HepG2 (cell line): ENCODE measurements around the gene RBM34. TPM values are rescaled to one million over a fixed set of nuclear protein-coding genes. Genes with fewer than 3 reads are reported as not detected.

Source experiments
- ATAC-seq: fragments of 200-7000 bp; cut with Tn5 transposase; 3 replicates; pipeline ENCODE4 v1.9.1; 2020; ENCODE audit warnings: mild to moderate bottlenecking, moderate library complexity
- BruUV-seq: library from RNA; stranded (reverse); fragments of 400-500 nt; replicated peaks from 2 replicates; lab custom pipeline; 2021; lab: Mats Ljungman, UMichigan
- CTCF ChIA-PET: fragments of 300-600 bp; formaldehyde crosslinking; extraction: SDS; loops from one replicate; lab custom pipeline; 2021; ENCODE audit warnings: low total read pairs, inconsistent platforms, low intra/inter-chr PET ratio; lab: Yijun Ruan, JAX
- POLR2A ChIA-PET: fragments of 350-600 bp; sonication (Branson Sonifier 250); formaldehyde crosslinking; loops from one replicate; lab custom pipeline; 2020; ENCODE audit warnings: antibody characterized with exemption, inconsistent platforms; lab: Yijun Ruan, JAX
- DNase-seq: peaks from one replicate; pipeline ENCODE4 v3.0.0-alpha.2; 2015; ENCODE audit warnings: low spot score
- FAIRE-seq: peaks from 3 replicates; lab custom pipeline; 2011; peaks lifted over from hg19 to GRCh38; lab: Jason Lieb, UNC
- H2AFZ ChIP-seq: one replicate; pipeline ENCODE4 v1.6.1; 2011; ENCODE audit warnings: low read length, inconsistent platforms
- H3K27ac ChIP-seq: fragments of 300-600 bp; 3 replicates; pipeline ENCODE4 v1.8.0; 2011; ENCODE audit warnings: mixed run types, mild to moderate bottlenecking, mixed read lengths, low read length, inconsistent platforms; ENCODE audit not compliant: insufficient read depth; ENCODE audit errors: extremely low read length
- H3K27me3 ChIP-seq, 2 experiments: fragments of 200-600 bp in 1 of 2; 2 replicates in 1 of 2; 3 replicates in 1 of 2; pipeline versions ENCODE4 v1.6.0 to v1.8.0; 2011; ENCODE audit warnings: low read length in 2 of 2, mild to moderate bottlenecking in 2 of 2, moderate library complexity in 2 of 2, inconsistent platforms in 1 of 2; ENCODE audit not compliant: insufficient read depth in 2 of 2, control insufficient read depth in 1 of 2
- H3K36me3 ChIP-seq, 2 experiments: fragments of 200-600 bp in 1 of 2; replicated peaks in 1 of 2; 2 replicates in 1 of 2; 3 replicates in 1 of 2; pipeline versions ENCODE4 v1.5.1 to v1.8.0; 2011; ENCODE audit warnings: low read length in 2 of 2, inconsistent platforms in 1 of 2; ENCODE audit not compliant: insufficient read depth in 2 of 2, control insufficient read depth in 1 of 2
- H3K4me1 ChIP-seq: 2 replicates; pipeline ENCODE4 v1.5.1; 2012; ENCODE audit warnings: low read length, inconsistent platforms; ENCODE audit not compliant: insufficient read depth
- H3K4me2 ChIP-seq: 2 replicates; pipeline ENCODE4 v1.6.0; 2011; ENCODE audit warnings: low read depth, low read length, inconsistent platforms
- H3K4me3 ChIP-seq, 3 experiments: fragments of 200-600 bp in 1 of 3; sonication (generic), shearing (Covaris generic) in 1 of 3; replicated peaks in 1 of 3; 2 replicates each; pipeline ENCODE4 v1.5.1; 2011 to 2016; ENCODE audit warnings: low read length in 3 of 3, inconsistent platforms in 2 of 3, low read depth in 2 of 3, mild to moderate bottlenecking in 2 of 3, control low read depth in 1 of 3, mixed read lengths in 1 of 3; ENCODE audit not compliant: insufficient read depth in 1 of 3
- H3K79me2 ChIP-seq: one replicate; pipeline ENCODE4 v1.6.1; 2011; ENCODE audit warnings: low read length, inconsistent platforms; ENCODE audit not compliant: insufficient read depth
- H3K9ac ChIP-seq: 2 replicates; pipeline ENCODE4 v1.6.0; 2011; ENCODE audit warnings: mild to moderate bottlenecking, low read depth, low read length, inconsistent platforms; ENCODE audit not compliant: insufficient read depth
- H3K9me3 ChIP-seq: 2 replicates; pipeline ENCODE4 v1.5.1; 2012; ENCODE audit warnings: mild to moderate bottlenecking, low read length
- H4K20me1 ChIP-seq: 2 replicates; pipeline ENCODE4 v1.6.0; 2011; ENCODE audit warnings: inconsistent platforms, mild to moderate bottlenecking, low read length, moderate library complexity; ENCODE audit not compliant: insufficient read depth
- CBX5 ChIP-seq: sonication (generic); formaldehyde crosslinking; IDR thresholded peaks from 2 replicates; pipeline ENCODE4 v1.4.0; 2020; ENCODE audit warnings: missing genetic modification reagents, borderline replicate concordance
- CREB3 ChIP-seq: sonication (generic); formaldehyde crosslinking; IDR thresholded peaks from 2 replicates; pipeline ENCODE4 v1.5.0; 2020; ENCODE audit warnings: missing genetic modification reagents
- HNF4A ChIP-seq: sonication (generic); formaldehyde crosslinking; IDR thresholded peaks from 2 replicates; pipeline ENCODE4 v1.4.0; 2020; ENCODE audit warnings: missing genetic modification reagents
- MAX ChIP-seq: IDR thresholded peaks from 2 replicates; pipeline ENCODE4 v1.6.1; 2012; ENCODE audit warnings: inconsistent platforms
- NCOR1 ChIP-seq: fragments of 200-600 bp; sonication (generic); IDR thresholded peaks from 2 replicates; pipeline ENCODE4 v1.7.0; 2017; ENCODE audit warnings: antibody characterized with exemption, low read length, borderline replicate concordance
- NR2F2 ChIP-seq: IDR thresholded peaks from 2 replicates; pipeline ENCODE4 v1.6.1; 2012; ENCODE audit warnings: low read depth, inconsistent platforms, borderline replicate concordance
- RNF219 ChIP-seq: sonication (generic); formaldehyde crosslinking; IDR thresholded peaks from 2 replicates; pipeline ENCODE4 v1.5.0; 2020; ENCODE audit warnings: mild to moderate bottlenecking, missing genetic modification reagents
- SIN3A ChIP-seq: IDR thresholded peaks from 2 replicates; pipeline ENCODE4 v1.6.1; 2011; ENCODE audit warnings: low read depth, mild to moderate bottlenecking, control low read depth, low read length, borderline replicate concordance
- THAP8 ChIP-seq: sonication (generic); formaldehyde crosslinking; IDR thresholded peaks from 2 replicates; pipeline ENCODE4 v1.5.1; 2020; ENCODE audit warnings: missing genetic modification reagents, mild to moderate bottlenecking, borderline replicate concordance
- ZFP36L1 ChIP-seq: sonication (generic); formaldehyde crosslinking; IDR thresholded peaks from 2 replicates; pipeline ENCODE4 v1.8.0; 2022; ENCODE audit warnings: mild to moderate bottlenecking, missing genetic modification reagents, moderate library complexity
- ZNF550 ChIP-seq: sonication (generic); formaldehyde crosslinking; IDR thresholded peaks from 2 replicates; pipeline ENCODE4 v1.4.0; 2020; ENCODE audit warnings: mild to moderate bottlenecking, missing genetic modification reagents, borderline replicate concordance
- ZNF609 ChIP-seq: sonication (generic); formaldehyde crosslinking; IDR thresholded peaks from 2 replicates; pipeline ENCODE4 v1.4.0; 2020; ENCODE audit warnings: mild to moderate bottlenecking, missing genetic modification reagents, borderline replicate concordance
- WGBS: methylation state at CpG from one replicate; pipeline ENCODE4 v1.1.6; 2017; ENCODE audit warnings: low lambda C conversion rate; 5-methylcytosine and 5-hydroxymethylcytosine counted together
- in situ Hi-C: cut with HindIII; loops from 2 replicates; pipeline ENCODE4 v1.10.0; 2017; ENCODE audit warnings: low pct_unique_long_range_greater_than_20kb; ENCODE audit not compliant: extremely low pct_ligation_motif_present
- intact Hi-C: fragments of 100-400 bp; cut with micrococcal nuclease; formaldehyde crosslinking; loops from one replicate; pipeline ENCODE4 v1.10.0; 2022; ENCODE audit not compliant: unreplicated experiment
- polyA plus RNA-seq, 8 experiments: library from polyadenylated mRNA; depleted of rRNA in 3 of 8; stranded (reverse) in 7 of 8; unstranded in 1 of 8; fragments of >200 nt; fragmentation: Illumina TruSeq in 4 of 8; extraction: Trizol in 4 of 8; gene quantifications; 2 replicates each; pipeline versions ENCODE4 v1.2.1 to v1.2.3, GENCODE V29; 2011 to 2016; ENCODE audit warnings: low read depth in 4 of 8, missing spikeins in 1 of 8, mixed read lengths in 1 of 8; ENCODE audit not compliant: insufficient read depth in 1 of 8
- total RNA-seq, 5 experiments: library from RNA; depleted of rRNA; stranded (reverse); fragments of >200 nt; fragmentation: Illumina TruSeq; extraction: Trizol; gene quantifications; 2 replicates each; pipeline ENCODE4 v1.2.3, GENCODE V29; 2016; ENCODE audit warnings: low read depth in 1 of 5

RBM34 gene
- total and polyA plus RNA-seq, 2 of the 13 experiments (the other 11 are each of a cell fraction or from before 2014, with no cell fraction given) = 34.7 to 73.0 TPM

GRCh38 chr1:235100194-235100772 lies 60.8 kb downstream of the RBM34 start:
- in situ Hi-C loops = loop anchor here (5.0 kb wide), 1 partner anchor 317 kb away; no protein-coding TSS in a partner anchor
- DNase-seq = peak; percentile 52
- no peaks in the 10 kb centered on the region for H3K36me3 ChIP-seq
- POLR2A ChIA-PET = no interaction called here
- CTCF ChIA-PET = no interaction called here
- no peaks in the 10 kb centered on the region for H3K79me2 ChIP-seq
- peak overlapping the region; percentile 27 for H3K4me2 ChIP-seq
- H3K27ac ChIP-seq = peak overlapping the region; percentile 13
- H3K9me3 ChIP-seq = no peaks in the 10 kb centered on the region
- H3K4me1 ChIP-seq = peaks cover 63% of the 10 kb centered on the region
- no peak overlapping the region for H3K9ac ChIP-seq
- no peak overlapping the region for H3K4me3 ChIP-seq
- WGBS = 17% methylated on average over 8 of the region's 13 CpGs
- H4K20me1 ChIP-seq = no peaks in the 10 kb centered on the region
- no peaks in the 10 kb centered on the region for H3K27me3 ChIP-seq
- intact Hi-C loops = loop anchor here (5.0 to 10.0 kb wide), 2 partner anchors 65 to 317 kb away; partner anchors contain the start of gene RBM34
- ATAC-seq = peak; percentile 48
- no TSS peak for BruUV-seq
- no peak for FAIRE-seq
- H2AFZ ChIP-seq = no peak overlapping the region
- TF ChIP-seq THAP8 (CRISPR knock-in tag) (no peak), NR2F2 (0 out of 2 replicates have a peak, but pooled peaks have one; percentile 45), ZNF550 (CRISPR knock-in tag) (no peak), ZFP36L1 (no peak), CREB3 (no peak), HNF4A (CRISPR knock-in tag) (peak; percentile 57), CBX5 (no peak), MAX (peak; percentile 46), ZNF609 (0 out of 2 replicates have a peak, but pooled peaks have one; percentile 13), RNF219 (CRISPR knock-in tag) (no peak), SIN3A (peak; percentile 74), NCOR1 (peak; percentile 54; the same call in 1 of the 2 replicates)
